B cell (primary cell): ENCODE measurements around the gene MAP3K13.
"Not testable (repeated sequence)": the region's sequence is repeated elsewhere in the genome, so short reads cannot be mapped to it uniquely, and the experiment has no call there.

Experiments
- CTCF ChIP-seq: fragments of 200-600 bp; IDR thresholded peaks from one replicate; pipeline ENCODE4 v1.8.0; 2022; ENCODE audit warnings: antibody characterized with exemption, mild to moderate bottlenecking
- EZH2 ChIP-seq: IDR thresholded peaks from 2 replicates; pipeline ENCODE4 v1.6.1; 2012; ENCODE audit warnings: borderline replicate concordance, low read depth, mild to moderate bottlenecking, moderate library complexity, low read length; ENCODE audit not compliant: insufficient read depth, poor library complexity, severe bottlenecking

DNA sequence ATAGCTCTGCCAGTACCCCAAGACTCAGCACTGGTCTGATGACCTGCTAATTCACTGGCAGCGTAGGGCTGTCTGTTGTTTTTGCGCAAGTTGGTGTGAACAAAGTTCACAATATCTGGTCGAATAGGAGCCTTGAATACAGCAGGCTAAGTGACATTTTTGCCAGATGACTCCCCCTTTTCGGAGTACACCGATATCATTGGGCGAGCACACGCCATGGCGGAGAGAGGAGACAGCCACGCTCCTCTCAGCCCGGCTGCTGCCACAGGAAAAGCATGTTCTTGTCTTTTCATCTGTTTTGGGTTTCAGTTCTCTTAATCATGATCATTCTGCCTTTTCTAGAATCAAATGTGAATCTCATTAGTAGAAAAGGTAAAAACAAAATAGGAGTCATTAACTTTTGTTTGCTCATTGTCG lies 55.6 kb downstream of the MAP3K13 start:
- not testable (repeated sequence) for TF ChIP-seq EZH2, CTCF
